Esophagus squamous epithelium (tissue), 5 donors: Measurements from ENCODE around the gene MLLT3. TPM values are rescaled to one million over a fixed set of nuclear protein-coding genes. Genes with fewer than 3 reads are reported as not detected.

Experiments
- DNase-seq: peaks from one replicate; lab custom pipeline; 2025; lab: John Stamatoyannopoulos, UW
- H3K27ac ChIP-seq, 4 donors: fragments of 200-600 bp; sonication (generic); one replicate each; pipeline ENCODE4 v1.5.1; 2016 to 2019; ENCODE audit warnings: mild to moderate bottlenecking in 1 of 4
- H3K27me3 ChIP-seq, 4 donors: fragments of 200-600 bp; sonication (generic); 1 replicate in 3 of 4; 2 replicates in 1 of 4; pipeline versions ENCODE4 v1.5.1 to v1.6.0; 2017 to 2021; ENCODE audit warnings: antibody characterized with exemption in 1 of 4
- H3K36me3 ChIP-seq, 3 donors: fragments of 200-600 bp; sonication (generic); one replicate each; pipeline ENCODE4 v1.5.1; 2016 to 2019
- H3K4me1 ChIP-seq, 3 donors: fragments of 200-600 bp; sonication (generic); one replicate each; pipeline ENCODE4 v1.5.1; 2017 to 2019
- H3K4me3 ChIP-seq, 4 donors: fragments of 200-600 bp; sonication (generic); 1 replicate in 3 of 4; 2 replicates in 1 of 4; pipeline ENCODE4 v1.5.1; 2016 to 2019; ENCODE audit warnings: mild to moderate bottlenecking in 2 of 4, moderate library complexity in 1 of 4
- H3K9me3 ChIP-seq, 3 donors: fragments of 200-600 bp; sonication (generic); one replicate each; pipeline ENCODE4 v1.5.1; 2016 to 2019
- POLR2A ChIP-seq, 4 donors: fragments of 450-650 bp; IDR thresholded peaks; one replicate each; pipeline ENCODE4 v1.6.1; 2017; ENCODE audit warnings: antibody characterized with exemption in 4 of 4, mild to moderate bottlenecking in 4 of 4, moderate library complexity in 3 of 4
- WGBS, 2 donors: methylation state at CpG; one replicate each; pipeline ENCODE4 v1.1.5; 2018; 5-methylcytosine and 5-hydroxymethylcytosine counted together
- intact Hi-C: fragments of 100-400 bp; cut with DNase I; formaldehyde crosslinking; loops from one replicate; pipeline ENCODE4 v1.15.0; 2022
- total RNA-seq, 4 donors: library from RNA; depleted of rRNA; stranded (reverse); fragments of >200 nt; gene quantifications; one replicate each; pipeline ENCODE4 v1.1.0, GENCODE V29; 2016
- TF ChIP-seq, protein P1 (sequence below), 6 experiments: fragments of 450-650 bp in 4 of 6; fragments of 200-600 bp in 2 of 6; sonication (generic) in 2 of 6; IDR thresholded peaks; one replicate each; pipeline ENCODE4 v1.5.1; 2016 to 2019; ENCODE audit warnings: antibody characterized with exemption in 6 of 6, mild to moderate bottlenecking in 4 of 6, moderate library complexity in 4 of 6
- donor health status: DM: yes; HTN: yes; CAD: no.

Gene MLLT3
- total RNA-seq, 4 donors from 2014 or later = 8.2 to 21.5 (median 8.6) TPM

GRCh38 chr9:20463823-20464222 is 158.5 kb downstream of the MLLT3 start:
- DNase-seq = no peak
- H3K27ac ChIP-seq = no peak overlapping the region
- H3K36me3 ChIP-seq = no peaks in the 10 kb centered on the region
- no peaks in the 10 kb centered on the region for H3K4me1 ChIP-seq
- H3K4me3 ChIP-seq = no peak overlapping the region
- no peaks in the 10 kb centered on the region for H3K9me3 ChIP-seq
- no peaks in the 10 kb centered on the region for H3K27me3 ChIP-seq
- intact Hi-C loops = no loop called here
- WGBS, 2 donors = 84 to 86% methylated on average over 2 of the region's 2 CpGs
- TF ChIP-seq, protein P1, sequence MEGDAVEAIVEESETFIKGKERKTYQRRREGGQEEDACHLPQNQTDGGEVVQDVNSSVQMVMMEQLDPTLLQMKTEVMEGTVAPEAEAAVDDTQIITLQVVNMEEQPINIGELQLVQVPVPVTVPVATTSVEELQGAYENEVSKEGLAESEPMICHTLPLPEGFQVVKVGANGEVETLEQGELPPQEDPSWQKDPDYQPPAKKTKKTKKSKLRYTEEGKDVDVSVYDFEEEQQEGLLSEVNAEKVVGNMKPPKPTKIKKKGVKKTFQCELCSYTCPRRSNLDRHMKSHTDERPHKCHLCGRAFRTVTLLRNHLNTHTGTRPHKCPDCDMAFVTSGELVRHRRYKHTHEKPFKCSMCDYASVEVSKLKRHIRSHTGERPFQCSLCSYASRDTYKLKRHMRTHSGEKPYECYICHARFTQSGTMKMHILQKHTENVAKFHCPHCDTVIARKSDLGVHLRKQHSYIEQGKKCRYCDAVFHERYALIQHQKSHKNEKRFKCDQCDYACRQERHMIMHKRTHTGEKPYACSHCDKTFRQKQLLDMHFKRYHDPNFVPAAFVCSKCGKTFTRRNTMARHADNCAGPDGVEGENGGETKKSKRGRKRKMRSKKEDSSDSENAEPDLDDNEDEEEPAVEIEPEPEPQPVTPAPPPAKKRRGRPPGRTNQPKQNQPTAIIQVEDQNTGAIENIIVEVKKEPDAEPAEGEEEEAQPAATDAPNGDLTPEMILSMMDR (IDR thresholded peaks at IDR 0.05) = no peak
- TF ChIP-seq POLR2A (IDR thresholded peaks at IDR 0.05) = no peak

DNA sequence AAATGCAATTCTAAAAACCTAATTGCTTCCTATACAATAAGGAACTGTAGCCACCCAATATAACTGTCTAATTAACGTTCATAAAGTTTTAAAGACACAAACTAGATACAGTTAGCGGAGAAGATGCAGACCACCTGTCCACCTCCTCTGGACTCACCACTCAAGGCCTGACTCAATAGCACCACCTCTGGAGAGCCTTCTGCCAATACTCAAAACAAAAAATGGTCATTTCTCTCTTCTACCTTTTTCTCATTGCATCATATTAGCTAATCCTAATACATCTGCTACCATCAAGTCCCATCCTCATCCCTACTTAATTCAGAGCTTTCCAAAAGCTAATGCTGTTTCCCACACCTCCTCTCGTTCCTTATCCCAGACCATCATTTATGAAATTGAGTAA is 159.9 kb downstream of the MLLT3 start:
- WGBS, 2 donors = 91 to 96% methylated on average over 3 of the region's 3 CpGs
- no peak for DNase-seq
- no peaks in the 10 kb centered on the region for H3K4me1 ChIP-seq
- no peaks in the 10 kb centered on the region for H3K27me3 ChIP-seq
- no peak overlapping the region for H3K4me3 ChIP-seq
- TF ChIP-seq, protein P1 (IDR thresholded peaks at IDR 0.05) = no peak
- no peak for TF ChIP-seq POLR2A (IDR thresholded peaks at IDR 0.05)
- no peak overlapping the region for H3K27ac ChIP-seq
- intact Hi-C loops = no loop called here
- no peaks in the 10 kb centered on the region for H3K36me3 ChIP-seq
- H3K9me3 ChIP-seq = no peaks in the 10 kb centered on the region

- intact Hi-C loops = no loop called here
- DNase-seq = no peak
- Histone ChIP-seq H3K36me3 (no peaks in the 10 kb centered on the region), H3K4me1 (no peaks in the 10 kb centered on the region), H3K27me3 (no peaks in the 10 kb centered on the region), H3K27ac (no peak overlapping the region), H3K4me3 (no peak overlapping the region), H3K9me3 (no peaks in the 10 kb centered on the region)
- TF ChIP-seq POLR2A (IDR thresholded peaks at IDR 0.05) = no peak
- TF ChIP-seq, protein P1 (IDR thresholded peaks at IDR 0.05) = no peak
Observed at GRCh38 chr9:20447291-20447690, 175.0 kb downstream of the MLLT3 start.

GRCh38 chr9:20446248-20446647 is 176.1 kb downstream of the MLLT3 start:
- no peak overlapping the region for H3K27ac ChIP-seq
- TF ChIP-seq, protein P1 (IDR thresholded peaks at IDR 0.05) = no peak
- no peak for TF ChIP-seq POLR2A (IDR thresholded peaks at IDR 0.05)
- H3K4me1 ChIP-seq = no peaks in the 10 kb centered on the region
- H3K9me3 ChIP-seq = no peaks in the 10 kb centered on the region
- 80 to 85% methylated on average over 5 of the region's 5 CpGs for WGBS, 2 donors
- no peaks in the 10 kb centered on the region for H3K27me3 ChIP-seq
- H3K4me3 ChIP-seq = no peak overlapping the region
- DNase-seq = no peak
- intact Hi-C loops = no loop called here
- H3K36me3 ChIP-seq = no peaks in the 10 kb centered on the region

- H3K36me3 ChIP-seq = no peaks in the 10 kb centered on the region
- 74 to 75% methylated on average over 3 of the region's 3 CpGs for WGBS, 2 donors
- no peaks in the 10 kb centered on the region for H3K27me3 ChIP-seq
- no peak for DNase-seq
- H3K4me3 ChIP-seq = no peak overlapping the region
- intact Hi-C loops = no loop called here
- H3K9me3 ChIP-seq = no peaks in the 10 kb centered on the region
- H3K27ac ChIP-seq = no peak overlapping the region
- H3K4me1 ChIP-seq = no peaks in the 10 kb centered on the region
- TF ChIP-seq, protein P1 (IDR thresholded peaks at IDR 0.05) = no peak
- TF ChIP-seq POLR2A (IDR thresholded peaks at IDR 0.05) = no peak
Observed at GRCh38 chr9:20442461-20443319, 179.6 kb downstream of the MLLT3 start.
